GM23338 (cell line): Measurements from ENCODE around the gene KRTDAP. TPM values are rescaled to one million over a fixed set of nuclear protein-coding genes. Genes with fewer than 3 reads are reported as not detected.

Experiments used
- ATAC-seq: fragments of 200-7000 bp; cut with Tn5 transposase; 3 replicates; pipeline ENCODE4 v1.9.1; 2020
- DNase-seq: peaks from one replicate; pipeline ENCODE4 v3.0.0-alpha.2; 2015; ENCODE audit warnings: low spot score
- H2AFZ ChIP-seq: fragments of 200-600 bp; sonication (generic); 2 replicates; pipeline ENCODE4 v1.8.0; 2016; ENCODE audit warnings: antibody characterized with exemption, mild to moderate bottlenecking, moderate library complexity
- H3F3A ChIP-seq: fragments of 200-600 bp; sonication (generic); replicated peaks from 2 replicates; pipeline ENCODE4 v1.8.0; 2017; ENCODE audit warnings: antibody characterized with exemption, mixed run types, low read depth
- H3K27ac ChIP-seq: fragments of 200-600 bp; sonication (generic); 2 replicates; pipeline ENCODE4 v1.6.1; 2016; ENCODE audit warnings: low read depth
- H3K27me3 ChIP-seq: fragments of 200-600 bp; sonication (generic); 2 replicates; pipeline ENCODE4 v1.8.0; 2016; ENCODE audit warnings: mild to moderate bottlenecking, mixed run types, moderate library complexity; ENCODE audit not compliant: insufficient read depth
- H3K36me3 ChIP-seq: fragments of 200-600 bp; sonication (generic); 2 replicates; pipeline ENCODE4 v1.8.0; 2016; ENCODE audit warnings: mild to moderate bottlenecking; ENCODE audit not compliant: insufficient read depth
- H3K4me1 ChIP-seq: fragments of 200-600 bp; sonication (generic); 2 replicates; pipeline ENCODE4 v1.8.0; 2016; ENCODE audit warnings: mild to moderate bottlenecking, moderate library complexity; ENCODE audit not compliant: insufficient read depth
- H3K4me2 ChIP-seq: fragments of 200-600 bp; sonication (generic); 2 replicates; pipeline ENCODE4 v1.7.1; 2017; ENCODE audit warnings: mixed run types
- H3K4me3 ChIP-seq: fragments of 200-600 bp; sonication (generic); 2 replicates; pipeline ENCODE4 v1.6.1; 2016; ENCODE audit warnings: mixed run types
- H3K79me2 ChIP-seq: fragments of 200-600 bp; sonication (generic); replicated peaks from 2 replicates; pipeline ENCODE4 v1.8.0; 2017; ENCODE audit warnings: mild to moderate bottlenecking; ENCODE audit not compliant: insufficient read depth
- H3K9me2 ChIP-seq: fragments of 200-600 bp; sonication (generic); 2 replicates; pipeline ENCODE4 v1.8.0; 2017; ENCODE audit not compliant: insufficient read depth
- H4K20me1 ChIP-seq: fragments of 200-600 bp; sonication (generic); replicated peaks from 2 replicates; pipeline ENCODE4 v1.8.0; 2017; ENCODE audit warnings: mild to moderate bottlenecking; ENCODE audit not compliant: insufficient read depth
- H3K27ac Mint-ChIP-seq: 2 replicates; pipeline ENCODE4 v1.8.0; 2020; ENCODE audit warnings: inconsistent platforms, mild to moderate bottlenecking, moderate library complexity, mixed read lengths
- H3K27me3 Mint-ChIP-seq: 3 replicates; pipeline ENCODE4 v1.8.0; 2022; ENCODE audit warnings: low read depth, mild to moderate bottlenecking, moderate library complexity, mixed read lengths, inconsistent platforms; ENCODE audit not compliant: insufficient read depth, poor library complexity
- H3K36me3 Mint-ChIP-seq: 3 replicates; pipeline ENCODE4 v1.8.0; 2021; ENCODE audit warnings: low read depth, mild to moderate bottlenecking, inconsistent platforms, moderate library complexity, mixed read lengths
- H3K4me1 Mint-ChIP-seq: 3 replicates; pipeline ENCODE4 v1.8.0; 2020; ENCODE audit warnings: mild to moderate bottlenecking, inconsistent platforms, mixed read lengths
- H3K4me3 Mint-ChIP-seq: 3 replicates; pipeline ENCODE4 v1.8.0; 2021; ENCODE audit warnings: moderate library complexity, mild to moderate bottlenecking, inconsistent platforms, mixed read lengths
- H3K9me3 Mint-ChIP-seq: 3 replicates; pipeline ENCODE4 v1.8.0; 2020; ENCODE audit warnings: moderate library complexity, mild to moderate bottlenecking, inconsistent platforms, mixed read lengths
- CREB1 ChIP-seq: fragments of 250-450 bp; sonication (Bioruptor Pico); IDR thresholded peaks from 2 replicates; pipeline ENCODE4 v1.5.0; 2020; ENCODE audit warnings: low read depth, mild to moderate bottlenecking, moderate library complexity
- ETS1 ChIP-seq: IDR thresholded peaks from 2 replicates; pipeline ENCODE4 v1.6.1; 2016; ENCODE audit warnings: antibody characterized with exemption
- EZH2 ChIP-seq: fragments of 200-600 bp; sonication (generic); IDR thresholded peaks from one replicate; pipeline ENCODE4 v1.8.0; 2017; ENCODE audit warnings: antibody characterized with exemption, mild to moderate bottlenecking, low read depth; ENCODE audit not compliant: unreplicated experiment
- NANOG ChIP-seq: IDR thresholded peaks from 2 replicates; pipeline ENCODE4 v1.6.1; 2016; ENCODE audit warnings: antibody characterized with exemption, borderline replicate concordance
- POLR2AphosphoS5 ChIP-seq: IDR thresholded peaks from 2 replicates; pipeline ENCODE4 v1.6.1; 2016; ENCODE audit warnings: antibody characterized with exemption, low read depth
- STAT1 ChIP-seq: IDR thresholded peaks from one replicate; pipeline ENCODE4 v1.6.1; 2016; ENCODE audit warnings: antibody characterized with exemption; ENCODE audit not compliant: unreplicated experiment
- ZNF114 ChIP-seq: fragments of 250-450 bp; sonication (Bioruptor Pico); IDR thresholded peaks from 2 replicates; pipeline ENCODE4 v1.5.0; 2020; ENCODE audit warnings: mild to moderate bottlenecking, moderate library complexity
- ZNF331 ChIP-seq: fragments of 250-450 bp; sonication (Bioruptor Pico); IDR thresholded peaks from 2 replicates; pipeline ENCODE4 v1.5.0; 2020; ENCODE audit warnings: low read depth, mild to moderate bottlenecking, moderate library complexity
- polyA plus RNA-seq: library from polyadenylated mRNA; unstranded; fragments of >200 nt; fragmentation: Nextera tagmentation; extraction: Ambion mirVana; gene quantifications from 2 replicates; pipeline ENCODE4 v1.2.1, GENCODE V29; 2016
- total RNA-seq: library from RNA; depleted of rRNA; stranded (reverse); fragments of >200 nt; shearing (Covaris generic); gene quantifications from 2 replicates; pipeline ENCODE4 v1.2.3, GENCODE V29; 2014
- TF ChIP-seq, protein P1 (sequence below): IDR thresholded peaks from one replicate; pipeline ENCODE4 v1.6.1; 2018; ENCODE audit warnings: antibody characterized with exemption; ENCODE audit not compliant: unreplicated experiment
- TF ChIP-seq, protein P2 (sequence below): fragments of 250-450 bp; sonication (Bioruptor Pico); IDR thresholded peaks from 2 replicates; pipeline ENCODE4 v1.5.0; 2020; ENCODE audit warnings: mild to moderate bottlenecking, moderate library complexity

KRTDAP gene
- total and polyA plus RNA-seq, 2 experiments from 2014 or later, result 2.7 TPM; not detected in 1

GRCh38 chr19:35445826-35446593, 44.3 kb downstream of the KRTDAP start:
- Mint-ChIP-seq H3K27ac (no peak overlapping the region), H3K36me3 (no peaks in the 10 kb centered on the region), H3K4me3 (no peak overlapping the region), H3K9me3 (no peaks in the 10 kb centered on the region; the same call in 2 of the 3 replicates), H3K4me1 (peaks cover 19% of the 10 kb centered on the region; the same call in 2 of the 3 replicates), H3K27me3 (peaks cover 8% of the 10 kb centered on the region)
- Histone ChIP-seq H3K4me3 (no peak overlapping the region), H3K9me2 (no peaks in the 10 kb centered on the region), H3K79me2 (no peaks in the 10 kb centered on the region), H3K27me3 (no peaks in the 10 kb centered on the region), H3K4me2 (no peak overlapping the region), H3K27ac (no peak overlapping the region), H3F3A (no peaks in the 10 kb centered on the region), H2AFZ (peak overlapping the region; percentile 52; the same call in 1 of the 2 replicates), H4K20me1 (no peaks in the 10 kb centered on the region), H3K36me3 (no peaks in the 10 kb centered on the region), H3K4me1 (no peaks in the 10 kb centered on the region; the same call in 1 of the 2 replicates)
- no peak for TF ChIP-seq CREB1 (CRISPR knock-in tag)
- TF ChIP-seq ETS1, result no peak
- TF ChIP-seq ZNF331, result no peak
- TF ChIP-seq ZNF114, result no peak
- no peak for TF ChIP-seq NANOG
- TF ChIP-seq POLR2AphosphoS5, result no peak
- TF ChIP-seq EZH2, result no peak
- no peak for TF ChIP-seq STAT1
- TF ChIP-seq, protein P1, sequence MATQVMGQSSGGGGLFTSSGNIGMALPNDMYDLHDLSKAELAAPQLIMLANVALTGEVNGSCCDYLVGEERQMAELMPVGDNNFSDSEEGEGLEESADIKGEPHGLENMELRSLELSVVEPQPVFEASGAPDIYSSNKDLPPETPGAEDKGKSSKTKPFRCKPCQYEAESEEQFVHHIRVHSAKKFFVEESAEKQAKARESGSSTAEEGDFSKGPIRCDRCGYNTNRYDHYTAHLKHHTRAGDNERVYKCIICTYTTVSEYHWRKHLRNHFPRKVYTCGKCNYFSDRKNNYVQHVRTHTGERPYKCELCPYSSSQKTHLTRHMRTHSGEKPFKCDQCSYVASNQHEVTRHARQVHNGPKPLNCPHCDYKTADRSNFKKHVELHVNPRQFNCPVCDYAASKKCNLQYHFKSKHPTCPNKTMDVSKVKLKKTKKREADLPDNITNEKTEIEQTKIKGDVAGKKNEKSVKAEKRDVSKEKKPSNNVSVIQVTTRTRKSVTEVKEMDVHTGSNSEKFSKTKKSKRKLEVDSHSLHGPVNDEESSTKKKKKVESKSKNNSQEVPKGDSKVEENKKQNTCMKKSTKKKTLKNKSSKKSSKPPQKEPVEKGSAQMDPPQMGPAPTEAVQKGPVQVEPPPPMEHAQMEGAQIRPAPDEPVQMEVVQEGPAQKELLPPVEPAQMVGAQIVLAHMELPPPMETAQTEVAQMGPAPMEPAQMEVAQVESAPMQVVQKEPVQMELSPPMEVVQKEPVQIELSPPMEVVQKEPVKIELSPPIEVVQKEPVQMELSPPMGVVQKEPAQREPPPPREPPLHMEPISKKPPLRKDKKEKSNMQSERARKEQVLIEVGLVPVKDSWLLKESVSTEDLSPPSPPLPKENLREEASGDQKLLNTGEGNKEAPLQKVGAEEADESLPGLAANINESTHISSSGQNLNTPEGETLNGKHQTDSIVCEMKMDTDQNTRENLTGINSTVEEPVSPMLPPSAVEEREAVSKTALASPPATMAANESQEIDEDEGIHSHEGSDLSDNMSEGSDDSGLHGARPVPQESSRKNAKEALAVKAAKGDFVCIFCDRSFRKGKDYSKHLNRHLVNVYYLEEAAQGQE, result no peak
- TF ChIP-seq, protein P2, sequence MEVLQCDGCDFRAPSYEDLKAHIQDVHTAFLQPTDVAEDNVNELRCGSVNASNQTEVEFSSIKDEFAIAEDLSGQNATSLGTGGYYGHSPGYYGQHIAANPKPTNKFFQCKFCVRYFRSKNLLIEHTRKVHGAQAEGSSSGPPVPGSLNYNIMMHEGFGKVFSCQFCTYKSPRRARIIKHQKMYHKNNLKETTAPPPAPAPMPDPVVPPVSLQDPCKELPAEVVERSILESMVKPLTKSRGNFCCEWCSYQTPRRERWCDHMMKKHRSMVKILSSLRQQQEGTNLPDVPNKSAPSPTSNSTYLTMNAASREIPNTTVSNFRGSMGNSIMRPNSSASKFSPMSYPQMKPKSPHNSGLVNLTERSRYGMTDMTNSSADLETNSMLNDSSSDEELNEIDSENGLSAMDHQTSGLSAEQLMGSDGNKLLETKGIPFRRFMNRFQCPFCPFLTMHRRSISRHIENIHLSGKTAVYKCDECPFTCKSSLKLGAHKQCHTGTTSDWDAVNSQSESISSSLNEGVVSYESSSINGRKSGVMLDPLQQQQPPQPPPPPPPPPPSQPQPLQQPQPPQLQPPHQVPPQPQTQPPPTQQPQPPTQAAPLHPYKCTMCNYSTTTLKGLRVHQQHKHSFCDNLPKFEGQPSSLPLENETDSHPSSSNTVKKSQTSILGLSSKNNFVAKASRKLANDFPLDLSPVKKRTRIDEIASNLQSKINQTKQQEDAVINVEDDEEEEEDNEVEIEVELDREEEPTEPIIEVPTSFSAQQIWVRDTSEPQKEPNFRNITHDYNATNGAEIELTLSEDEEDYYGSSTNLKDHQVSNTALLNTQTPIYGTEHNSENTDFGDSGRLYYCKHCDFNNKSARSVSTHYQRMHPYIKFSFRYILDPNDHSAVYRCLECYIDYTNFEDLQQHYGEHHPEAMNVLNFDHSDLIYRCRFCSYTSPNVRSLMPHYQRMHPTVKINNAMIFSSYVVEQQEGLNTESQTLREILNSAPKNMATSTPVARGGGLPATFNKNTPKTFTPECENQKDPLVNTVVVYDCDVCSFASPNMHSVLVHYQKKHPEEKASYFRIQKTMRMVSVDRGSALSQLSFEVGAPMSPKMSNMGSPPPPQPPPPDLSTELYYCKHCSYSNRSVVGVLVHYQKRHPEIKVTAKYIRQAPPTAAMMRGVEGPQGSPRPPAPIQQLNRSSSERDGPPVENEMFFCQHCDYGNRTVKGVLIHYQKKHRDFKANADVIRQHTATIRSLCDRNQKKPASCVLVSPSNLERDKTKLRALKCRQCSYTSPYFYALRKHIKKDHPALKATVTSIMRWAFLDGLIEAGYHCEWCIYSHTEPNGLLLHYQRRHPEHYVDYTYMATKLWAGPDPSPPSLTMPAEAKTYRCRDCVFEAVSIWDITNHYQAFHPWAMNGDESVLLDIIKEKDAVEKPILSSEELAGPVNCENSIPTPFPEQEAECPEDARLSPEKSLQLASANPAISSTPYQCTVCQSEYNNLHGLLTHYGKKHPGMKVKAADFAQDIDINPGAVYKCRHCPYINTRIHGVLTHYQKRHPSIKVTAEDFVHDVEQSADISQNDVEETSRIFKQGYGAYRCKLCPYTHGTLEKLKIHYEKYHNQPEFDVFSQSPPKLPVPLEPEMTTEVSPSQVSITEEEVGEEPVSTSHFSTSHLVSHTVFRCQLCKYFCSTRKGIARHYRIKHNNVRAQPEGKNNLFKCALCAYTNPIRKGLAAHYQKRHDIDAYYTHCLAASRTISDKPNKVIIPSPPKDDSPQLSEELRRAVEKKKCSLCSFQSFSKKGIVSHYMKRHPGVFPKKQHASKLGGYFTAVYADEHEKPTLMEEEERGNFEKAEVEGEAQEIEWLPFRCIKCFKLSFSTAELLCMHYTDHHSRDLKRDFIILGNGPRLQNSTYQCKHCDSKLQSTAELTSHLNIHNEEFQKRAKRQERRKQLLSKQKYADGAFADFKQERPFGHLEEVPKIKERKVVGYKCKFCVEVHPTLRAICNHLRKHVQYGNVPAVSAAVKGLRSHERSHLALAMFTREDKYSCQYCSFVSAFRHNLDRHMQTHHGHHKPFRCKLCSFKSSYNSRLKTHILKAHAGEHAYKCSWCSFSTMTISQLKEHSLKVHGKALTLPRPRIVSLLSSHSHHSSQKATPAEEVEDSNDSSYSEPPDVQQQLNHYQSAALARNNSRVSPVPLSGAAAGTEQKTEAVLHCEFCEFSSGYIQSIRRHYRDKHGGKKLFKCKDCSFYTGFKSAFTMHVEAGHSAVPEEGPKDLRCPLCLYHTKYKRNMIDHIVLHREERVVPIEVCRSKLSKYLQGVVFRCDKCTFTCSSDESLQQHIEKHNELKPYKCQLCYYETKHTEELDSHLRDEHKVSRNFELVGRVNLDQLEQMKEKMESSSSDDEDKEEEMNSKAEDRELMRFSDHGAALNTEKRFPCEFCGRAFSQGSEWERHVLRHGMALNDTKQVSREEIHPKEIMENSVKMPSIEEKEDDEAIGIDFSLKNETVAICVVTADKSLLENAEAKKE (CRISPR knock-in tag), result no peak
- ATAC-seq, result no peak
- DNase-seq, result no peak
